ENCODE data around the gene EPHA7. TPM values are rescaled to one million over a fixed set of nuclear protein-coding genes. Genes with fewer than 3 reads are reported as not detected.

Gene EPHA7
- total RNA-seq, 1 experiment from 2014 or later = not detected

- H3K27me3 Mint-ChIP-seq (ENCODE audit: insufficient read depth, unreplicated experiment) = peaks cover 15% of the 10 kb centered on the region
- no peak overlapping the region for H3K27ac Mint-ChIP-seq (ENCODE audit: unreplicated experiment)
- no peaks in the 10 kb centered on the region for H3K36me3 Mint-ChIP-seq (ENCODE audit: insufficient read depth, unreplicated experiment)
- TF ChIP-seq CTCF (IDR thresholded peaks at IDR 0.05; ENCODE audit: insufficient read depth in 1 of 2, low read depth in 1 of 2, low read length in 1 of 2, severe bottlenecking in 1 of 2, unreplicated experiment in 1 of 2) = no peak
- peaks cover 7% of the 10 kb centered on the region for H3K4me1 Mint-ChIP-seq (ENCODE audit: low read depth, unreplicated experiment)
- Histone ChIP-seq H3K9me3 (no peaks in the 10 kb centered on the region), H3K4me1 (peaks cover 18% of the 10 kb centered on the region), H3K36me3 (ENCODE audit: control insufficient read depth, insufficient read depth, low read length) (no peaks in the 10 kb centered on the region), H3K27me3 (replicated peaks; ENCODE audit: control insufficient read depth, insufficient read depth, low read length) (peaks cover 3% of the 10 kb centered on the region), H3K4me3 (ENCODE audit: low read depth, low read length) (no peak overlapping the region)
- no peaks in the 10 kb centered on the region for H3K9me3 Mint-ChIP-seq (ENCODE audit: unreplicated experiment)
- DNase-seq = peak in 1 of 2 experiments; percentile 4
- ChIA-PET POLR2A (no interaction called here), CTCF (no interaction called here)
- intact Hi-C loops (cut with micrococcal nuclease; ENCODE audit: unreplicated experiment) = no loop called here
- peak overlapping the region; percentile 64 for H3K4me3 Mint-ChIP-seq (ENCODE audit: unreplicated experiment)
- no TSS peak for BruUV-seq (replicated peaks)
Observed at GRCh38 chr6:93417421-93418013, 1.8 kb downstream of the EPHA7 start.

GRCh38 chr6:93416571-93417420, 2.6 kb downstream of the EPHA7 start:
- Histone ChIP-seq H3K4me1 (peaks cover 18% of the 10 kb centered on the region), H3K9me3 (no peaks in the 10 kb centered on the region), H3K4me3 (ENCODE audit: low read depth, low read length) (no peak overlapping the region; the same call in 1 of the 2 replicates), H3K36me3 (ENCODE audit: control insufficient read depth, insufficient read depth, low read length) (no peaks in the 10 kb centered on the region), H3K27me3 (replicated peaks; ENCODE audit: control insufficient read depth, insufficient read depth, low read length) (peaks cover 3% of the 10 kb centered on the region)
- Mint-ChIP-seq H3K27me3 (ENCODE audit: insufficient read depth, unreplicated experiment) (peaks cover 15% of the 10 kb centered on the region), H3K36me3 (ENCODE audit: insufficient read depth, unreplicated experiment) (no peaks in the 10 kb centered on the region), H3K4me3 (ENCODE audit: unreplicated experiment) (peak overlapping the region; percentile 64), H3K9me3 (ENCODE audit: unreplicated experiment) (no peaks in the 10 kb centered on the region), H3K27ac (ENCODE audit: unreplicated experiment) (no peak overlapping the region), H3K4me1 (ENCODE audit: low read depth, unreplicated experiment) (peaks cover 7% of the 10 kb centered on the region)
- DNase-seq = peak; percentile 5 to 37
- POLR2A ChIA-PET = no interaction called here
- no TSS peak for BruUV-seq (replicated peaks)
- no peak for TF ChIP-seq CTCF (IDR thresholded peaks at IDR 0.05; ENCODE audit: insufficient read depth in 1 of 2, low read depth in 1 of 2, low read length in 1 of 2, severe bottlenecking in 1 of 2, unreplicated experiment in 1 of 2)
- intact Hi-C loops (cut with micrococcal nuclease; ENCODE audit: unreplicated experiment) = no loop called here
- CTCF ChIA-PET = no interaction called here

- Histone ChIP-seq H3K36me3 (ENCODE audit: control insufficient read depth, insufficient read depth, low read length) (no peaks in the 10 kb centered on the region), H3K27me3 (replicated peaks; ENCODE audit: control insufficient read depth, insufficient read depth, low read length) (peaks cover 2% of the 10 kb centered on the region), H3K9me3 (no peaks in the 10 kb centered on the region), H3K4me3 (ENCODE audit: low read depth, low read length) (no peak overlapping the region), H3K4me1 (peaks cover under 1% of the 10 kb centered on the region; the same call in 1 of the 2 replicates)
- Mint-ChIP-seq H3K27ac (ENCODE audit: unreplicated experiment) (no peak overlapping the region), H3K4me1 (ENCODE audit: low read depth, unreplicated experiment) (peaks cover 7% of the 10 kb centered on the region), H3K36me3 (ENCODE audit: insufficient read depth, unreplicated experiment) (no peaks in the 10 kb centered on the region), H3K27me3 (ENCODE audit: insufficient read depth, unreplicated experiment) (peaks cover 10% of the 10 kb centered on the region), H3K9me3 (ENCODE audit: unreplicated experiment) (no peaks in the 10 kb centered on the region), H3K4me3 (ENCODE audit: unreplicated experiment) (no peak overlapping the region)
- POLR2A ChIA-PET = no interaction called here
- no peak for DNase-seq
- no TSS peak for BruUV-seq (replicated peaks)
- CTCF ChIA-PET = no interaction called here
- no peak for TF ChIP-seq CTCF (IDR thresholded peaks at IDR 0.05; ENCODE audit: insufficient read depth in 1 of 2, low read depth in 1 of 2, low read length in 1 of 2, severe bottlenecking in 1 of 2, unreplicated experiment in 1 of 2)
- intact Hi-C loops (cut with micrococcal nuclease; ENCODE audit: unreplicated experiment) = no loop called here
Observed at GRCh38 chr6:93413190-93413589, 6.2 kb downstream of the EPHA7 start.

Data from Caco-2 (cell line).